ACHN (cell line): ENCODE results near the gene EYS.
"Not testable (repeated sequence)": the region's sequence is repeated elsewhere in the genome, so short reads cannot be mapped to it uniquely, and the experiment has no call there.

Experiments
- DNase-seq: peaks from one replicate; pipeline ENCODE4 v3.0.0-alpha.2; 2015
- in situ Hi-C: cut with HindIII; loops from 2 replicates; pipeline ENCODE4 v1.10.0; 2017; ENCODE audit warnings: low sequenced_read_pairs, low pct_ligation_motif_present, low pct_unique_long_range_greater_than_20kb

EYS gene

GRCh38 chr6:65524232-65524631, 182.8 kb downstream of the EYS start:
- in situ Hi-C loops: no loop called here
- DNase-seq: no peak

- DNase-seq: no peak
- in situ Hi-C loops: no loop called here
These were observed 201.3 kb downstream of the EYS start for GRCh38 chr6:65505736-65506135.

DNA sequence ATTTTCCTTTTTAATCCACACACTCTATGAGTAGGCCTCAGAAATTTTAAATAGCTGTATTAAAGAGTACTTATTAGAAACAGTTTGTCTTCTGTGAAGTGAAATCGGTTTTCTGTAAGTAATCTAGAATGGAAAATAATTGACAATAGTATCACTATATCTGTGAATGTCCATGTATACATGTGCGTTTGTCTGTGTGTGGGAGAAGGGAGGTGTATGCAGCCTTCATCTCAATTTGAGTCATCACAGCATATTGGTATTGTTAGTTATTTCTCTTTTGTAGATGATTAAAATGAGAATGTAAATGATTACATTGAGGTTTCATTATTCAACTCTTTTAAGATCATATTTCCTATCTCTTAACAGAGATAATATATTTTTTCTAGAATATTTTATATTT, 206.0 kb downstream of the EYS start:
- no peak for DNase-seq
- in situ Hi-C loops: no loop called here

- in situ Hi-C loops, DNase-seq: not testable (repeated sequence)
These were observed 223.4 kb downstream of the EYS start for GRCh38 chr6:65483652-65484051.

DNA sequence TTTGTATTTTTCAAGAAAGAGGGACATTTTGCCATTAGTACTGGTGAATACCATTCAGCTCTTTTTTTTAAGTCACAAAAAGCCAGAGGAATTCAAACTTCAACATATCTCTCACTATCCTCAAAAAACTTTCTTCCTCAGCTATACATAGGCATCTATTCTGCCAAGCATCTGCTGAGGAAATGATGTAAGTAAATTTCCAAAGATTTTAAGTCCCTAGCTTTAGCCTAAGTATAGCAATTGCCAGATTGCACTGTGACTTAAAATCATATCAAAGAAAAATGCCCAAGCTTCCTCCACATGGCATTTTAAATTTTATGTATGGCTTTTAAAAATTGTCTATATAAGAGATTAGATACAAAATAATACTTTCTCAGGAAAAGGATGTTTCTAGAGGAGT, 237.4 kb downstream of the EYS start:
- no peak for DNase-seq
- in situ Hi-C loops: no loop called here

GRCh38 chr6:65468307-65468706, 238.7 kb downstream of the EYS start:
- in situ Hi-C loops: no loop called here
- no peak for DNase-seq

- in situ Hi-C loops: no loop called here
These were observed 245.9 kb downstream of the EYS start for GRCh38 chr6:65461121-65461520.

DNA sequence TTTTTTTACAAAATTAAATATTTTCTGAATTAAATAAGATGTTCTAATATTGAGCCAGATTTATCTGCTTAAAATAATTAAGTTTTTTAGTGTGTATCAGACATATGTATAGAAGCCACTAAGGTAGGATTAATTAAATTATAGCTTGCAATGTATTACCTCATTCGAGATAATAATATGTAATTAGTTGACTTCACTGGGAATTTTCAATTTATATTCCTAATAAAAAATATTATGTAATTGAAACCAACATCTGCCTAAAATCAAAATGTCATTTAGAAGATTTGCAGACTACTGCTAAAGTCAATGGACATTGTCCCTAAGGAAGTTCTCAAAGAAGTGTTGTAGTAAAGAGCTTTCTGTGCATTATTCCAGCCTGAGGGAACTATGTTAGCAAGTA, 254.7 kb downstream of the EYS start:
- no peak for DNase-seq
- in situ Hi-C loops: no loop called here

More at GRCh38 chr6:65461121-65461520, 245.9 kb downstream of the EYS start:
- no peak for DNase-seq

DNA sequence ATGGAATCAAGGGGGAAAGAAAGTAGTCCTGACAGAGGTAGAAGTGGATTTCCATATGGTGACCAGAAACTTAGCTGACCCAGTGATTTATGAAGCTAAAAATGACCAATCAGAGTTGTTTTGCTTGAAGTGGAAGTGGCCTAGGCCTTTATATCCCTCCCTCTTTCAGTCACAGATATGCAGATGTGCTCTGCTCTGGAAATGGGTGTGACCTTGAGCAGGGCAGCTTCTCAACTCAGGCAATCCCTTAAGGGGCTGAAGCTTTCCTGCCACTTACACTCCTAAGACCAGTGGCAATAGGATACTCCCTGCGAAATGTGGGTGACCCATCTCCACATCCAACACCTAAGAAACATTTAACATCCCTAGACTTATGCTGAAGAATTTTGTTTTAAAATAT, 256.6 kb downstream of the EYS start:
- in situ Hi-C loops: no loop called here
- DNase-seq: no peak

- no peak for DNase-seq
- in situ Hi-C loops: no loop called here
These were observed 257.1 kb downstream of the EYS start for GRCh38 chr6:65449926-65450325.

- in situ Hi-C loops: no loop called here
- no peak for DNase-seq
These were observed 258.2 kb downstream of the EYS start for GRCh38 chr6:65448866-65449265.

GRCh38 chr6:65436281-65436680, 270.7 kb downstream of the EYS start:
- DNase-seq: no peak
- in situ Hi-C loops: no loop called here

DNA sequence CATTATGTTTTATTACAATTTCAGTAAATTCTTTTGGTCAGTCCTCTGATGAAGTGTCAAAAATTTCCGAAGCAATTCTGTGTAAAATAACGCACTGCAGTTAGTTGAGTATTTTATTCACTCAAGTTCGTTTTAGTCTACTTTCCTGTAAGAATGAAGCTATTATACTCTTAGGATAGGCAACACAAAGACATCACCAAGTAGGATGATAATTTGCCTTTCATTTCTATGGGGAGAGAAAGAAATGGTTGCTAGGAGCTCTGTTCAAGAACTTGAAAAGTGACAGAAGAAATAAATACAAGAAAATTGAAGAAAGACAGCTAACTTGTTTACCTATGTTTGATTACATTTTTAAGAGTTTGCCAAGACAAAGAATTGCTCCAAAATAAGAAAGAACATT, 290.4 kb downstream of the EYS start:
- no peak for DNase-seq
- in situ Hi-C loops: no loop called here

- in situ Hi-C loops: no loop called here
- DNase-seq: no peak
These were observed 296.7 kb downstream of the EYS start for GRCh38 chr6:65410309-65410708.

GRCh38 chr6:65402564-65402963, 304.5 kb downstream of the EYS start:
- DNase-seq: no peak
- in situ Hi-C loops: no loop called here

DNA sequence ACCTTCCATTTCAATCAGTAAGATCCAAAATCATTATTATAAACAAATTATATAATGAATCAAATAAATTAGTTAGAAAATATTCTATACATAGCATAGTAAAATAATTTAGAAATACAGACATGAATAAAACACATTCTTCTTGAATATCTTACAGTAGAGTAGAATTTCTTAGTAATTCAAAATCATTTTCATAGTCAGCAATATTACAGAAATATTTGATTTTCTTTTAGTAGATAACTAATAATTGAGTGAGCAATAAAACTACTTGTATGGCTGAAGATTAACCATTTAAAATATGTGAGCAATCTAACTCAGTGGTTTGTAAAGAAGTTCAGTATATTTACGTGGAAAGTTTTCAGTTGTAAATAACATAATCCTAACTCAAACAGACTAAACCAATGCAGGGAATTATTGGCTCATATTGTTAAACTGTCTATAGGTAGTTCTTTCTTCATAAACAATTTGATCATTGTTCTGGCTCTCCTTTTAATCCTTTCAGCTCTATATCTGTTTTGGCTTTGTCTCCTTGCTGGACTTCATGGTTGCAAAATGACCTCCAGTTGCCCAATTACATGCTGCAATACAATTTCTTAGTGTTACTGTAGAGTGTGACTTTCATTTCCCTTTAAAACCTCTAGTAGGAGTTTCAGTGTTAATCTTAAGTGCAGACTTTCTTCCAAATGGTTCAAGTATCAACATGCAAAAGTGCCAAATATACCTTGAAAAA, 307.5 kb downstream of the EYS start:
- no peak for DNase-seq
- in situ Hi-C loops: no loop called here

- in situ Hi-C loops: no loop called here
- no peak for DNase-seq
These were observed 308.2 kb downstream of the EYS start for GRCh38 chr6:65398851-65399250.

- in situ Hi-C loops: no loop called here
- DNase-seq: no peak
These were observed 356.5 kb downstream of the EYS start for GRCh38 chr6:65350530-65350929.

DNA sequence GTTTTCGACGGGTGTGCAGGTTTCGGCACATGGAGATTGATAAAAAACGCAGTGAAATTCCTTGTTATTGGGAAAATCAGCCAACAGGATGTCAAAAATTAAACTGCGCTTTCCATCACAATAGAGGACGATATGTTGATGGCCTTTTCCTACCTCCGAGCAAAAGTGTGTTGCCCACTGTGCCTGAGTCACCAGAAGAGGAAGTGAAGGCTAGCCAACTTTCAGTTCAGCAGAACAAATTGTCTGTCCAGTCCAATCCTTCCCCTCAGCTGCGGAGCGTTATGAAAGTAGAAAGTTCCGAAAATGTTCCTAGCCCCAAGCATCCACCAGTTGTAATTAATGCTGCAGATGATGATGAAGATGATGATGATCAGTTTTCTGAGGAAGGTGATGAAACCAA, 404.4 kb downstream of the EYS start:
- in situ Hi-C loops, DNase-seq: not testable (repeated sequence)

DNA sequence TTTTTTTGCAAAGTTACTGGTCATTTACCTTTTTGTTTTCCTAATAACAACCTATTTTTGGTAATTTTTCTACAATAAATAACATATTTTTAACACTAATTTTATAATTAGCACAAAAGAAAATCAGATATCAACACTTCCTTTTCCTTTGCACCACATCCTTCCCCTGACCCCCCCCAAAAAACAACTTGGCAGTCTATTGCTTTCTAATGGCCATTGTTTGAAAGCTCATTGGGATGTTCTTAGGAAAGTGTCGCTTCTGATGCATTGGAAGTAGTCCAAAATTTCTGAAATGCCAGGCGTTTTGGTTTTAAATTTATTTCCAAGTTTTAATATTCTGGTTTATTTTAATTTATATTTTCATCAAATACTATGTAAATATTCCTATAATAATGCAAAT, 407.8 kb downstream of the EYS start:
- DNase-seq: no peak
- in situ Hi-C loops: no loop called here

GRCh38 chr6:65295812-65296211, 411.2 kb downstream of the EYS start:
- no peak for DNase-seq
- in situ Hi-C loops: no loop called here
